Testis (tissue), 2 donors: ENCODE measurements around the gene TMEM167A.

ENCODE experiments used
- CTCF ChIP-seq, 3 experiments: fragments of 450-650 bp in 2 of 3; fragments of 200-600 bp in 1 of 3; sonication (generic) in 1 of 3; IDR thresholded peaks; one replicate each; pipeline ENCODE4 v1.5.1; 2016 to 2019; ENCODE audit warnings: antibody characterized with exemption in 3 of 3, mild to moderate bottlenecking in 2 of 3, moderate library complexity in 1 of 3
- POLR2A ChIP-seq: fragments of 450-650 bp; IDR thresholded peaks from one replicate; pipeline ENCODE4 v1.6.1; 2017; ENCODE audit warnings: antibody characterized with exemption, mild to moderate bottlenecking, moderate library complexity

GRCh38 chr5:83107692-83108420 lies 30.7 kb upstream of the TMEM167A start:
- no peak for TF ChIP-seq POLR2A
- TF ChIP-seq CTCF (IDR thresholded peaks at IDR 0.05) = no peak
